SK-N-SH (cell line): ENCODE data around the gene CLN5. TPM values are rescaled to one million over a fixed set of nuclear protein-coding genes. Genes with fewer than 3 reads are reported as not detected.

Experiments
- CTCF ChIA-PET: fragments of 300-600, 350-600 bp; formaldehyde crosslinking; extraction: SDS; loops from one replicate; lab custom pipeline; 2021; lab: Yijun Ruan, JAX
- POLR2A ChIA-PET: fragments of 350-600 bp; sonication (Branson Sonifier 250); formaldehyde crosslinking; extraction: SDS; loops from one replicate; lab custom pipeline; 2020; ENCODE audit warnings: antibody characterized with exemption, inconsistent platforms; lab: Yijun Ruan, JAX
- DNase-seq: peaks from one replicate; pipeline ENCODE4 v3.0.0; 2012
- H2AFZ ChIP-seq: fragments of 200-600 bp; sonication (generic); 2 replicates; pipeline ENCODE4 v1.8.1; 2016; ENCODE audit warnings: antibody characterized with exemption, mild to moderate bottlenecking, low read depth
- H3F3A ChIP-seq: fragments of 200-600 bp; sonication (generic); replicated peaks from 2 replicates; pipeline ENCODE3; 2016; ENCODE audit warnings: antibody characterized with exemption, mild to moderate bottlenecking; ENCODE audit not compliant: insufficient read depth
- H3K27ac ChIP-seq, 2 experiments: fragments of 200-500 bp in 1 of 2; fragments of 200-600 bp in 1 of 2; sonication (Bioruptor generic) in 1 of 2; sonication (generic), shearing (Covaris generic) in 1 of 2; 2 replicates each; pipeline versions ENCODE4 v1.5.1 to v1.6.1; 2014 to 2016; ENCODE audit warnings: low read depth in 2 of 2, inconsistent platforms in 1 of 2, low read length in 1 of 2, mild to moderate bottlenecking in 1 of 2, mixed read lengths in 1 of 2
- H3K27me3 ChIP-seq: fragments of 200-600 bp; sonication (generic), shearing (Covaris generic); 2 replicates; pipeline ENCODE4 v1.6.1; 2016; ENCODE audit warnings: mixed run types; ENCODE audit not compliant: insufficient read depth
- H3K36me3 ChIP-seq, 2 experiments: fragments of 200-500 bp in 1 of 2; fragments of 200-600 bp in 1 of 2; sonication (Bioruptor generic) in 1 of 2; sonication (generic) in 1 of 2; replicated peaks in 1 of 2; 2 replicates each; pipeline versions ENCODE3 to v1.5.1; 2014 to 2016; ENCODE audit warnings: low read length in 1 of 2, mild to moderate bottlenecking in 1 of 2; ENCODE audit not compliant: insufficient read depth in 2 of 2, control insufficient read depth in 1 of 2
- H3K4me1 ChIP-seq, 2 experiments: fragments of 200-500 bp in 1 of 2; fragments of 200-600 bp in 1 of 2; sonication (Bioruptor generic) in 1 of 2; sonication (generic), shearing (Covaris generic) in 1 of 2; 2 replicates each; pipeline versions ENCODE4 v1.5.1 to v1.6.1; 2014 to 2016; ENCODE audit warnings: low read depth in 1 of 2, low read length in 1 of 2, mixed run types in 1 of 2; ENCODE audit not compliant: insufficient read depth in 2 of 2, control insufficient read depth in 1 of 2
- H3K4me2 ChIP-seq: fragments of 200-600 bp; sonication (generic), shearing (Covaris generic); 2 replicates; pipeline ENCODE4 v1.6.1; 2017; ENCODE audit warnings: mixed run types
- H3K4me3 ChIP-seq, 2 experiments: fragments of 200-500 bp in 1 of 2; fragments of 200-600 bp in 1 of 2; sonication (Bioruptor generic) in 1 of 2; sonication (generic), shearing (Covaris generic) in 1 of 2; 2 replicates each; pipeline versions ENCODE4 v1.5.1 to v1.8.1; 2014 to 2016; ENCODE audit warnings: low read depth in 2 of 2, inconsistent platforms in 1 of 2, low read length in 1 of 2, mild to moderate bottlenecking in 1 of 2, mixed read lengths in 1 of 2, moderate library complexity in 1 of 2
- H3K79me2 ChIP-seq: fragments of 200-600 bp; sonication (generic); 2 replicates; pipeline ENCODE4 v1.8.1; 2017; ENCODE audit warnings: mild to moderate bottlenecking; ENCODE audit not compliant: insufficient read depth
- H3K9ac ChIP-seq: fragments of 200-600 bp; sonication (generic); 2 replicates; pipeline ENCODE4 v1.6.1; 2017; ENCODE audit warnings: mixed run types
- H3K9me2 ChIP-seq: fragments of 200-600 bp; sonication (generic); 2 replicates; pipeline ENCODE4 v1.6.1; 2017; ENCODE audit warnings: mixed run types
- H3K9me3 ChIP-seq: fragments of 200-600 bp; sonication (generic); 2 replicates; pipeline ENCODE4 v1.6.1; 2017; ENCODE audit warnings: mixed run types, mild to moderate bottlenecking, moderate library complexity
- H4K20me1 ChIP-seq: fragments of 200-600 bp; sonication (generic); 2 replicates; pipeline ENCODE4 v1.6.1; 2017; ENCODE audit warnings: mild to moderate bottlenecking, mixed run types; ENCODE audit not compliant: insufficient read depth
- ELF1 ChIP-seq: IDR thresholded peaks from 2 replicates; pipeline ENCODE4 v1.4.0; 2012
- EZH2phosphoT487 ChIP-seq: fragments of 200-600 bp; sonication (generic); IDR thresholded peaks from 2 replicates; pipeline ENCODE4 v1.6.1; 2017; ENCODE audit warnings: low read depth, mixed run types, mild to moderate bottlenecking, antibody characterized with exemption, moderate library complexity, borderline replicate concordance
- GABPA ChIP-seq: IDR thresholded peaks from 2 replicates; pipeline ENCODE4 v1.4.0; 2012; ENCODE audit warnings: low read depth, mild to moderate bottlenecking
- NFIC ChIP-seq: IDR thresholded peaks from 2 replicates; pipeline ENCODE4 v1.4.0; 2012; ENCODE audit warnings: borderline replicate concordance
- NRF1 ChIP-seq: IDR thresholded peaks from 2 replicates; pipeline ENCODE4 v1.6.1; 2012; ENCODE audit warnings: low read depth, mild to moderate bottlenecking, low read length
- POLR2AphosphoS5 ChIP-seq: IDR thresholded peaks from 2 replicates; pipeline ENCODE4 v1.6.1; 2012; ENCODE audit warnings: low read depth, low read length
- RAD21 ChIP-seq: IDR thresholded peaks from 2 replicates; pipeline ENCODE4 v1.6.1; 2012; ENCODE audit warnings: mild to moderate bottlenecking, low read length
- RCOR1 ChIP-seq: fragments of 150-350 bp; IDR thresholded peaks from 2 replicates; pipeline ENCODE4 v1.6.1; 2017; ENCODE audit warnings: antibody characterized with exemption, low read length
- RXRA ChIP-seq: IDR thresholded peaks from 2 replicates; pipeline ENCODE4 v1.4.0; 2012; ENCODE audit warnings: low read depth, mild to moderate bottlenecking, borderline replicate concordance
- SIN3A ChIP-seq: IDR thresholded peaks from 2 replicates; pipeline ENCODE4 v1.6.1; 2012; ENCODE audit warnings: low read depth, mild to moderate bottlenecking, low read length, moderate library complexity, borderline replicate concordance
- TAF1 ChIP-seq: IDR thresholded peaks from 2 replicates; pipeline ENCODE4 v1.6.1; 2012; ENCODE audit warnings: low read depth, mild to moderate bottlenecking, low read length, moderate library complexity, borderline replicate concordance
- TEAD4 ChIP-seq: IDR thresholded peaks from 2 replicates; pipeline ENCODE4 v1.4.0; 2012; ENCODE audit warnings: mild to moderate bottlenecking, borderline replicate concordance; ENCODE audit not compliant: insufficient read depth
- YY1 ChIP-seq: IDR thresholded peaks from 2 replicates; pipeline ENCODE4 v1.4.0; 2012; ENCODE audit warnings: low read depth, mild to moderate bottlenecking
- WGBS: methylation state at CpG from one replicate; pipeline ENCODE4 v1.1.6; 2017; ENCODE audit warnings: low lambda C conversion rate; 5-methylcytosine and 5-hydroxymethylcytosine counted together
- polyA plus RNA-seq, 3 experiments: library from polyadenylated mRNA; depleted of rRNA; stranded (reverse); fragments of >200 nt; gene quantifications; 2 replicates each; pipeline ENCODE4 v1.2.3, GENCODE V29; 2012
- TF ChIP-seq, protein P1 (sequence below): fragments of 150-350 bp; IDR thresholded peaks from 2 replicates; pipeline ENCODE4 v1.6.1; 2016; ENCODE audit warnings: mild to moderate bottlenecking, low read depth, low read length
- TF ChIP-seq, protein P2 (sequence below): IDR thresholded peaks from 2 replicates; pipeline ENCODE4 v1.4.0; 2012; ENCODE audit warnings: low read depth, borderline replicate concordance
- TF ChIP-seq, protein P3 (sequence below): fragments of 200-600 bp; sonication (generic); IDR thresholded peaks from 2 replicates; pipeline ENCODE4 v1.6.1; 2017; ENCODE audit warnings: antibody characterized with exemption, mild to moderate bottlenecking, moderate library complexity
- TF ChIP-seq, protein P4 (sequence below): IDR thresholded peaks from 2 replicates; pipeline ENCODE4 v1.6.1; 2012; ENCODE audit warnings: mild to moderate bottlenecking, low read depth, low read length, moderate library complexity
- TF ChIP-seq, protein P5 (sequence below): IDR thresholded peaks from 2 replicates; pipeline ENCODE4 v1.4.0; 2012; ENCODE audit warnings: low read depth
- TF ChIP-seq, protein P6 (sequence below): IDR thresholded peaks from 2 replicates; pipeline ENCODE4; 2012
- TF ChIP-seq, protein P7 (sequence below): fragments of 150-350 bp; IDR thresholded peaks from 2 replicates; pipeline ENCODE4 v1.6.1; 2017; ENCODE audit warnings: antibody characterized with exemption, low read length, low read depth, borderline replicate concordance

Gene CLN5
- polyA plus RNA-seq, 1 of the 3 experiments (the other 2 are of a cell fraction): 11.6 TPM

DNA sequence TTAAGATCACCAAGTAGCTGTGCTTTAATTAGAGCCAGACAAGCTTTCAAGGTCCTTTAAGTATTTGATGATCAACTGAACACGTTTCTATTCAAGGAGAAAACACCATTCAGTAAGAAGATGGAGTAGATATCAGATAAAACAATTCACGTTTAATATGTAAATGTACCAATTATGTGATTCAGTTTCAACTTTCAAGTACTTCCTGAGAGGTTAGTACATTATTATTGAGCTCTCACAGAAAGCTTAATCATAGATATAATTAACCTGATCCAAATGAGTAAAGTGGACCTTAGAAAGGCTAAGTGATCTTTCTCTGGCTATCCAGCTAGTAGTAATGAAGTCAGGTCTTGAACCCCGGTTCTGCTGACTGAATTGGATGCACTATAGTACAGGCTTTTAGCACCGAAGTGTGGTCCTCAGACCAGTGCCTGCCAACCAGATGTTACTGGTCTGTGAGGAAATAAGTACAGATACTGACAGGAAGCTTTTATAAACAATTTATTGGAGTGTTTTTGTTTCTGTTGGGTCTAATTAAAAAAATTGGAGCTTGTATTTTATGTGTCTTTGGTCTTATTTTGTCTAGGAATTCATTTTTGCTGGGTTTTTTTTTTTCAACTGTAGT is 10.2 kb downstream of the CLN5 start:
- no peak overlapping the region for H3K4me2 ChIP-seq
- peaks cover 53 to 65% of the 10 kb centered on the region in 2 experiments for H3K36me3 ChIP-seq
- WGBS: 45% methylated on average over 4 of the region's 4 CpGs
- H3F3A ChIP-seq: peaks cover 22% of the 10 kb centered on the region
- H3K9ac ChIP-seq: no peak overlapping the region
- H4K20me1 ChIP-seq: peaks cover 13% of the 10 kb centered on the region; the same call in 1 of the 2 replicates
- no peak overlapping the region for H3K4me3 ChIP-seq
- peaks cover 0 to 6% of the 10 kb centered on the region in 2 experiments; a peak in 2 of 4 replicates for H3K4me1 ChIP-seq
- TF ChIP-seq GABPA: no peak
- TF ChIP-seq SIN3A: no peak
- TF ChIP-seq, protein P1, sequence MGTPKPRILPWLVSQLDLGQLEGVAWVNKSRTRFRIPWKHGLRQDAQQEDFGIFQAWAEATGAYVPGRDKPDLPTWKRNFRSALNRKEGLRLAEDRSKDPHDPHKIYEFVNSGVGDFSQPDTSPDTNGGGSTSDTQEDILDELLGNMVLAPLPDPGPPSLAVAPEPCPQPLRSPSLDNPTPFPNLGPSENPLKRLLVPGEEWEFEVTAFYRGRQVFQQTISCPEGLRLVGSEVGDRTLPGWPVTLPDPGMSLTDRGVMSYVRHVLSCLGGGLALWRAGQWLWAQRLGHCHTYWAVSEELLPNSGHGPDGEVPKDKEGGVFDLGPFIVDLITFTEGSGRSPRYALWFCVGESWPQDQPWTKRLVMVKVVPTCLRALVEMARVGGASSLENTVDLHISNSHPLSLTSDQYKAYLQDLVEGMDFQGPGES: no peak
- no peak for TF ChIP-seq RXRA
- TF ChIP-seq RCOR1: no peak
- TF ChIP-seq POLR2AphosphoS5: no peak
- TF ChIP-seq TAF1: no peak
- TF ChIP-seq, protein P2, sequence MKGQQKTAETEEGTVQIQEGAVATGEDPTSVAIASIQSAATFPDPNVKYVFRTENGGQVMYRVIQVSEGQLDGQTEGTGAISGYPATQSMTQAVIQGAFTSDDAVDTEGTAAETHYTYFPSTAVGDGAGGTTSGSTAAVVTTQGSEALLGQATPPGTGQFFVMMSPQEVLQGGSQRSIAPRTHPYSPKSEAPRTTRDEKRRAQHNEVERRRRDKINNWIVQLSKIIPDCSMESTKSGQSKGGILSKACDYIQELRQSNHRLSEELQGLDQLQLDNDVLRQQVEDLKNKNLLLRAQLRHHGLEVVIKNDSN: no peak
- no peak for TF ChIP-seq TEAD4
- no peak for TF ChIP-seq NRF1
- TF ChIP-seq, protein P3, sequence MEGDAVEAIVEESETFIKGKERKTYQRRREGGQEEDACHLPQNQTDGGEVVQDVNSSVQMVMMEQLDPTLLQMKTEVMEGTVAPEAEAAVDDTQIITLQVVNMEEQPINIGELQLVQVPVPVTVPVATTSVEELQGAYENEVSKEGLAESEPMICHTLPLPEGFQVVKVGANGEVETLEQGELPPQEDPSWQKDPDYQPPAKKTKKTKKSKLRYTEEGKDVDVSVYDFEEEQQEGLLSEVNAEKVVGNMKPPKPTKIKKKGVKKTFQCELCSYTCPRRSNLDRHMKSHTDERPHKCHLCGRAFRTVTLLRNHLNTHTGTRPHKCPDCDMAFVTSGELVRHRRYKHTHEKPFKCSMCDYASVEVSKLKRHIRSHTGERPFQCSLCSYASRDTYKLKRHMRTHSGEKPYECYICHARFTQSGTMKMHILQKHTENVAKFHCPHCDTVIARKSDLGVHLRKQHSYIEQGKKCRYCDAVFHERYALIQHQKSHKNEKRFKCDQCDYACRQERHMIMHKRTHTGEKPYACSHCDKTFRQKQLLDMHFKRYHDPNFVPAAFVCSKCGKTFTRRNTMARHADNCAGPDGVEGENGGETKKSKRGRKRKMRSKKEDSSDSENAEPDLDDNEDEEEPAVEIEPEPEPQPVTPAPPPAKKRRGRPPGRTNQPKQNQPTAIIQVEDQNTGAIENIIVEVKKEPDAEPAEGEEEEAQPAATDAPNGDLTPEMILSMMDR: no peak
- no peak for TF ChIP-seq ELF1
- TF ChIP-seq, protein P4, sequence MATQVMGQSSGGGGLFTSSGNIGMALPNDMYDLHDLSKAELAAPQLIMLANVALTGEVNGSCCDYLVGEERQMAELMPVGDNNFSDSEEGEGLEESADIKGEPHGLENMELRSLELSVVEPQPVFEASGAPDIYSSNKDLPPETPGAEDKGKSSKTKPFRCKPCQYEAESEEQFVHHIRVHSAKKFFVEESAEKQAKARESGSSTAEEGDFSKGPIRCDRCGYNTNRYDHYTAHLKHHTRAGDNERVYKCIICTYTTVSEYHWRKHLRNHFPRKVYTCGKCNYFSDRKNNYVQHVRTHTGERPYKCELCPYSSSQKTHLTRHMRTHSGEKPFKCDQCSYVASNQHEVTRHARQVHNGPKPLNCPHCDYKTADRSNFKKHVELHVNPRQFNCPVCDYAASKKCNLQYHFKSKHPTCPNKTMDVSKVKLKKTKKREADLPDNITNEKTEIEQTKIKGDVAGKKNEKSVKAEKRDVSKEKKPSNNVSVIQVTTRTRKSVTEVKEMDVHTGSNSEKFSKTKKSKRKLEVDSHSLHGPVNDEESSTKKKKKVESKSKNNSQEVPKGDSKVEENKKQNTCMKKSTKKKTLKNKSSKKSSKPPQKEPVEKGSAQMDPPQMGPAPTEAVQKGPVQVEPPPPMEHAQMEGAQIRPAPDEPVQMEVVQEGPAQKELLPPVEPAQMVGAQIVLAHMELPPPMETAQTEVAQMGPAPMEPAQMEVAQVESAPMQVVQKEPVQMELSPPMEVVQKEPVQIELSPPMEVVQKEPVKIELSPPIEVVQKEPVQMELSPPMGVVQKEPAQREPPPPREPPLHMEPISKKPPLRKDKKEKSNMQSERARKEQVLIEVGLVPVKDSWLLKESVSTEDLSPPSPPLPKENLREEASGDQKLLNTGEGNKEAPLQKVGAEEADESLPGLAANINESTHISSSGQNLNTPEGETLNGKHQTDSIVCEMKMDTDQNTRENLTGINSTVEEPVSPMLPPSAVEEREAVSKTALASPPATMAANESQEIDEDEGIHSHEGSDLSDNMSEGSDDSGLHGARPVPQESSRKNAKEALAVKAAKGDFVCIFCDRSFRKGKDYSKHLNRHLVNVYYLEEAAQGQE: no peak
- no peak for TF ChIP-seq NFIC
- TF ChIP-seq, protein P5, sequence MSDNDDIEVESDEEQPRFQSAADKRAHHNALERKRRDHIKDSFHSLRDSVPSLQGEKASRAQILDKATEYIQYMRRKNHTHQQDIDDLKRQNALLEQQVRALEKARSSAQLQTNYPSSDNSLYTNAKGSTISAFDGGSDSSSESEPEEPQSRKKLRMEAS: no peak
- TF ChIP-seq, protein P6, sequence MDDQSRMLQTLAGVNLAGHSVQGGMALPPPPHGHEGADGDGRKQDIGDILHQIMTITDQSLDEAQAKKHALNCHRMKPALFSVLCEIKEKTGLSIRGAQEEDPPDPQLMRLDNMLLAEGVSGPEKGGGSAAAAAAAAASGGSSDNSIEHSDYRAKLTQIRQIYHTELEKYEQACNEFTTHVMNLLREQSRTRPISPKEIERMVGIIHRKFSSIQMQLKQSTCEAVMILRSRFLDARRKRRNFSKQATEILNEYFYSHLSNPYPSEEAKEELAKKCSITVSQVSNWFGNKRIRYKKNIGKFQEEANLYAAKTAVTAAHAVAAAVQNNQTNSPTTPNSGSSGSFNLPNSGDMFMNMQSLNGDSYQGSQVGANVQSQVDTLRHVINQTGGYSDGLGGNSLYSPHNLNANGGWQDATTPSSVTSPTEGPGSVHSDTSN: no peak
- TF ChIP-seq, protein P7, sequence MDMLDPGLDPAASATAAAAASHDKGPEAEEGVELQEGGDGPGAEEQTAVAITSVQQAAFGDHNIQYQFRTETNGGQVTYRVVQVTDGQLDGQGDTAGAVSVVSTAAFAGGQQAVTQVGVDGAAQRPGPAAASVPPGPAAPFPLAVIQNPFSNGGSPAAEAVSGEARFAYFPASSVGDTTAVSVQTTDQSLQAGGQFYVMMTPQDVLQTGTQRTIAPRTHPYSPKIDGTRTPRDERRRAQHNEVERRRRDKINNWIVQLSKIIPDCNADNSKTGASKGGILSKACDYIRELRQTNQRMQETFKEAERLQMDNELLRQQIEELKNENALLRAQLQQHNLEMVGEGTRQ: no peak
- no peak for TF ChIP-seq RAD21
- TF ChIP-seq YY1: no peak
- TF ChIP-seq EZH2phosphoT487: no peak
- no peaks in the 10 kb centered on the region for H3K27me3 ChIP-seq
- POLR2A ChIA-PET: interaction anchor here (0.7 kb wide), 1 partner anchor 54 kb away, joined by 3 read pairs; no protein-coding TSS in a partner anchor
- peaks cover 24% of the 10 kb centered on the region; the same call in 1 of the 2 replicates for H3K79me2 ChIP-seq
- CTCF ChIA-PET: interaction anchor here (0.6 to 4.8 kb wide), 13 partner anchors 9 to 1306 kb away, joined by 3 to 19 read pairs (median 3); no protein-coding TSS in a partner anchor
- peak overlapping the region in 1 of 2 experiments; percentile 39; a peak in 1 of 4 replicates for H3K27ac ChIP-seq
- no peaks in the 10 kb centered on the region for H3K9me2 ChIP-seq
- no peak overlapping the region for H2AFZ ChIP-seq
- no peaks in the 10 kb centered on the region for H3K9me3 ChIP-seq
- no peak for DNase-seq
